Measurements from ENCODE around the gene NBPF1.
"Not testable (repeated sequence)": the region's sequence is repeated elsewhere in the genome, so short reads cannot be mapped to it uniquely, and the experiment has no call there.

Gene NBPF1

GRCh38 chr1:16545682-16546095 is 67.7 kb downstream of the NBPF1 start:
- DNase-seq (ENCODE audit: low spot score), result peak; percentile 36

GRCh38 chr1:16540421-16540893 is 72.9 kb downstream of the NBPF1 start:
- not testable (repeated sequence) for DNase-seq (ENCODE audit: low spot score)

DNA sequence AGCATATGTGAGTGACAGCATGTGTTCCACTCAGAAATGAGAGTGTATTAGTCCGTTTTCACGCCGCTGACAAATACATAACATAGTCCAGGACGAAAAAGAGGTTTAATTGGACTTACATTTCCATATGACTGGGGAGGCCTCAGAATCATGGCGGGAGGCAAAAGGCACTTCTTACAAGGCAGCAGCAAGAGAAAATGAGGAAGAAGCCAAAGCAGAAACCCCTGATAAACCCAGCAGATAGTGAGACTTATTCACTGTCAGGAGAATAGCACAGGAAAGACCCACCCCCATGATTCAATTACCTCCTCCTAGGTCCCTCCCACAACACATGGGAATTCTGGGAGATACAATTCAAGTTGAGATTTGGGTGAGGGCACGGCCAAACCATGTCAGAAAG is 75.8 kb downstream of the NBPF1 start:
- not testable (repeated sequence) for DNase-seq (ENCODE audit: low spot score)

DNA sequence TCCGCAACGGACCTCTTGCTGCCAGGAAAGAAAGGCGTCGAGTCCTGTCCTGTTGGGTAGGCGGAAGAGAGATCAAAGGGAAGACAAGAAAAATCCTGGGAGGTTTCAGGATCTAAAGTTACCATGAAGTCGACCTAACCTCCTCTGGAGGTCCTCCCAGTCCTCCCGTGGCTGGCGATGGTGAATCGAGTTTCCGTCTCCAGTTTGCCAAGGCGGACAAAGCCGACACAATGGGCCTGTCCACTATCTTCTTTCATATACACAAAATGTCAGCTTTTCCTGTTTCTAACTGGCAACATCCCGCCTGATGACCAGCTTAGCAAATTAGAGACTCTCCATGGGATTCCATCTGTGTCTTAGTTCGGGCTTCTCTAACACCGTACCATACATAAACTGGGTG is 76.6 kb downstream of the NBPF1 start:
- DNase-seq (ENCODE audit: low spot score), result not testable (repeated sequence)

GRCh38 chr1:16535898-16536297 is 77.5 kb downstream of the NBPF1 start:
- DNase-seq (ENCODE audit: low spot score), result not testable (repeated sequence)

DNA sequence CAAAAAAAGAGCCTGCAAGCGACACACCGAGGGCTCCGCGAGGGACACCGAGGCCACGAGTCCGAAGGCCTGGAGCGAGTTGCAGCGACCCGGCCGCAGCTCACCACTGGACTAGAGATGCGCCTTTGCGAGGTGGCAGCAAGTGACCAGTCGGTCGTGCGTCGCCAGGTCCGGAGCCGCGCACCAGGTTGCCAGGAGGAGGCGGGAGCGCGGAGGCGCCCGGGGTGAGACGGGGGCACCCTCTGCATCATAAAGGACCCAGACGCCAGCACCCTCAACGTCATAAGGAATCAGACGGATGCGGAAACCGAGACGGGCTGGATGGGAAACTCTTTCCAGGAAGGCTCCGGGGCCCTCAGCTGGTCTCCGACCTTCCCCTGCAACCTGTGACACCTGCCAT is 77.9 kb downstream of the NBPF1 start:
- DNase-seq (ENCODE audit: low spot score), result not testable (repeated sequence)

DNA sequence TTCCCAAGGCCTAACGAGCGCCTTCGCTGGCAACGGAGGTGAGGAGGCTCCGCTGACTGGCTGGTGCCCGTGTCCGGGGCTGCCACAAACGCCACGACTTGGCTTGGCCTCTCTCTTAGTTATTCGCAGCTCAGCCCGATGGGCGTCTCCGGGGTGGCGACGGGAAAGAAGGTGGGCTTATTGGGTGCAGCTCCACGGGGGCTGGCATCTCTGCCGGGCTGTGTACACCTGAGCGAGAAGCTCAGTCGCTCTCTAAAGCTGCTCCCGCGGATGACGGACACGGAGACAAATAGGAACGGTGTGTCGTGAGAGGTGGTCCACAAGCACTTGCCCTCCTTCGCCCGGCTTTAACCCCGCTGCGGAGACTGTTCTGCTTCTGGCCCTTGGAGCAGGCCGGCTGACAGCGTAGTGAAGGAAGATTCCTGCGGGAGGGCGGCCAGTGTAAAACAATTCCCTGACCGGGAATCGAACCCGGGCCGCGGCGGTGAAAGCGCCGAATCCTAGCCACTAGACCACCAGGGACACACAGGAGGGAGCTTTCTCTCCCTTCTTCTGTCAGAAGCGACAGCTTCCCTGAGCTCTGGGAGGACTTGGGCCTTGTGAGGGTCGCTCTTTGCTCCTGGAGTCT is 78.4 kb downstream of the NBPF1 start:
- DNase-seq (ENCODE audit: low spot score), result peak; percentile 43

- not testable (repeated sequence) for DNase-seq (ENCODE audit: low spot score)
Measured at GRCh38 chr1:16534239-16534828, 79.0 kb downstream of the NBPF1 start.

DNA sequence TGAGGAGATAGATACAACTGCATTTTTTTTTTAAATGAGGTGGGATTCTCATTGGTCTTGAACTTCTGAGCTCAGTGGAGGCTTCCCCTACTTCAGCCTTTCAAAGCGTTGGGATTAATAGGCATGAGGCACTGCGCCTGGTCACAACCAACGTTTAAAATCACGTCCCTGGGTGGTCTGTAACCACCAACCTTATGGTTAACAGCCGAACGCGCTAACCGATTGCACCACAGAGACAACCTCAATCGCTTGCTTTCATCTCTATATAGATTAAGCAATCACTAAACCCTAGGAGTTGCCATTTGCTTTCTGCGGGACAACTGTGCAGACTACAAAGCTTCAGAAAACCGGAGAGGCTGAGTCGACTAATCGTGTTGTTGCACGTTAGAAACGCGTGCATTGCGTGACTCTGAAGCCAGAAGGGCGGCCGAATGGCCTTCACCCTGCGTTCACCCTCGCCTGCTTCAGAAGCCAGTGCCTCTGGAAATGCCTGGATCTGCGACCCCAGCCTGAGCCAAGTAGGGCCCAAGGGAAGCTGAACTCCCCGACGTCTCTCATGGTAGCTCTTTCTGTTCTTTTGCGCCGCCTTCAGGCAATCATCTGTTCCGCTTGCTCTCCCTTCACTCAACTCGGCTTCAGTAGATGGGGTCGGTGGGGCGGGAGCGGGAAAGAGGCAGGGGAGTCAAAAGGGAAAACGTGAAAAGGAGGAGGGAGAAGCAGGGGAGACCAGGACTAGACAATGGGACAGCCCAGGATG is 81.0 kb downstream of the NBPF1 start:
- not testable (repeated sequence) for DNase-seq (ENCODE audit: low spot score)

DNA sequence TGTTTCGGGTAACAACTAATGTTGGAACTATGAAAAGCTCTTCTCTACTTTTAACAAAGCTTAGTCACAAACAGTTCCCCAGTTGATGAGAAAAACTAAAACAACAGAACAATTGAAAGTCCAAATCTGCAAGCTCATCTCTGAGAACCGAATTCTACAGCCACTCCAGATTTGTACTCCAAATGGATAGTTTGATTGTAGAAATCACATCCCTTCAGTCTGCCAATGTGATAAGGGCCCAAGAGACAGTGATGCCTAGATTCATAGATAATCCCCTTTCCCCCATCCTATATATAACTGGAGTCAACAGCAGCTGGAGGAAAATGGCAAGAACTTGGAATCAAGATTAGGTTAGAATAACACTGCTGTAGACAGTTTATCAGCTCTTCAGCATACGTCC is 85.0 kb downstream of the NBPF1 start:
- not testable (repeated sequence) for DNase-seq (ENCODE audit: low spot score)

GRCh38 chr1:16525769-16526168 is 87.6 kb downstream of the NBPF1 start:
- DNase-seq (ENCODE audit: low spot score), result not testable (repeated sequence)

DNA sequence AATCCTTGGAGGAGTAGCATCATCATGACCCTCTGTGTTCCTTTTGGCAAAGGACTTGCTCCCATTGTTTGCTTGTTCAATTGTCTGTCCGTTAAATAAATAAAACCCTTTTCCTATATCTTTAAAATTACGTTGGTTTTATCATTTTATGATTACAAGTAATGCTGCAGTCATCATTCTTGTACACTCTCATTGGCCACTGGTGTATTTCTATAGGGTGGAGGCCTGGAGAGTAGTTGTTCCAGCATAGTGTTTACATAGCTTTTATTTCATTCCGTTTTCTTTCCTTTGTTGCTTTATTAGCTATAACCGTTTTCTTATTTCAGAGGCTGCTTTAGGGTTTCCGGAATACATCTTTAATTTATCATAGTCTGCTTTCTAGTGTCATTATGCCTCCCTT is 91.7 kb downstream of the NBPF1 start:
- DNase-seq (ENCODE audit: low spot score), result not testable (repeated sequence)

- DNase-seq (ENCODE audit: low spot score), result no peak
Measured at GRCh38 chr1:16521288-16521583, 92.1 kb downstream of the NBPF1 start.

GRCh38 chr1:16520435-16521287 is 92.7 kb downstream of the NBPF1 start:
- not testable (repeated sequence) for DNase-seq (ENCODE audit: low spot score)

GRCh38 chr1:16519255-16519951 is 94.0 kb downstream of the NBPF1 start:
- DNase-seq (ENCODE audit: low spot score), result not testable (repeated sequence)

DNA sequence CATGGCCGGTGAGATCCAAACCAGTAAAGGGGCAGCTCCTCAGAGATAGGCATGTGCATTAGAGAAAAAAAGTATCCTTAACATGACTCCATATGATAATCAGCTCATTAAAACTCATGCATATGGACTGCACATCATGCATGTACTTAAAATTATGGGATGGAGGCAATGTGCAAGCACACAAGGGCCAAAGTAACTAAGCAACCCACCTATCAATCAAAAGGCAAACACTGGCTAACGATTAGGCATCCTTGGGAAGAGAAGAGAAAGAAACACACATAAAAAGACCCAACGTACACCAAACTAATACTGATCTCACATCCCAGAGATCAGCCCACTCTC is 94.5 kb downstream of the NBPF1 start:
- not testable (repeated sequence) for DNase-seq (ENCODE audit: low spot score)

DNA sequence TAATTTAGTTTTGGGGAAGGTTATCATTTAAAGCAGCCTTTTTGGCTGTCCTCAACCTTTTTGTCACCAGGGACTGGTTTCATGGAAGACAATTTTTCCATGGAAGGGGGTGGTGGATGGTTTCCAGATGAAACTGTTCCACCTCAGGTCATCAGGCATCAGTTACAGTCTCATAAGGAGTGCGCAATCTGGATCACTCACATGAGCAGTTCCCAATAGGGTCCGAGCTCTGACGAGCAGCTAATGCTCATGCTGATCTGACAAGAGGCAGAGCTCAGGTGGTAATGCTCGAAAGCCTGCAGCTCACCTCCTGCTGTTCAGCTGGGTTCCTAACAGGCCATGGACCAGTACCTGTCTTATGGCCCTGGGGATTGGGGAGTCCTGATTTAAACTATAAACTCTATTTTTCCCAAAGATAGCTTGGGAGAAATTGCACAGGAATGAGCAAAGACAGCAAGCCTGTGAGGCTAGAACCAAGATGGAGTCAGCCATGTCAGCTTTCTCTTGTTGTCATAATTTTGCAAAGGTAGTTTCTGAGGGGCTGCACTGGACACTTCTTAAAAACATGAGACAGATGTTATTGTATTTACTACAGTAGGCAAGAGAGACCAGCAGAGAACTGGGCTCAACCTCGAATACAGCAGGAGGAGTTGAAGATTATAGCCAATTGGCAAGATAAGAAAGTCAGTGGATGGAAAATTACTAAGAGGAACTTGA is 96.5 kb downstream of the NBPF1 start:
- DNase-seq (ENCODE audit: low spot score), result not testable (repeated sequence)

- DNase-seq (ENCODE audit: low spot score), result peak; percentile 9
Measured at GRCh38 chr1:16514107-16515055, 99.0 kb downstream of the NBPF1 start, which contains the start of gene RNU1-1. Gene RNU1-1, minus strand, starts transcription at chr1:16514285.

DNA sequence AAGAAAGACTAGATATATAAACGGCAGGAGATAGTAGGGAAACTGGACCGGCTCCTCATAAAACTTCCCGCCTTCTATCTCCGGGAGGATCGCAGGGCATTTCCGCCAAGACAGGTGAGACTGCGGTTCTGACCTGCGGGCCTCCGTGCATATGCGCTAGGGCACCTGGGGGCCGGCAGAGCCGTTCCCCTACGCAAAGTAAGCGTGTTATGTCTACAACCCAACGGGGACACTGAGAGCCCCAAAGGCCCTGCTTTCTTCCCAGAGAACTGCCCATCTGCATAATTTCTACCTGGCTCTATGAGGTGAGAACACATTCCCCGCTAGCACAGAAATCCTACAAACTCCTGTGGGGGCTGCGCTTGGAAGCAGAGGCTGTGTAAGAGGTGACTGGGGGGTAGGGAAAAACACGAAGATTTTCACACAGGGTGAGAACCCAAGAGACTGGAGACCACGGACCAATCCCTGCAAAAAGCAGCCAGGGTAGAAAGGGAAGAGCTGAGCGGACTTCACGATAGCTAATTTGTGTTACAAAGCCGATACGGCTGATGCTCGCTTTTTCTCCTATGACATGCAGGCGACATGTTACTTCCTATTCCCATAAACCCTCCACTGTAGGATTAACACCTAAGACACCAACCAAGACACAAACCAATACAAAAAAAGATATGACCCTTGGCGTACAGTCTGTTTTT is 99.8 kb downstream of the NBPF1 start:
- peak; percentile 82 for DNase-seq (ENCODE audit: low spot score)

Measured in kidney capillary endothelial cell (primary cell).